ENCODE measurements around the gene PRR32. TPM values are rescaled to one million over a fixed set of nuclear protein-coding genes. Genes with fewer than 3 reads are reported as not detected.

PRR32 gene
- total and polyA plus RNA-seq, 9 of the 15 experiments (the other 6 are each of a cell fraction or from before 2014, with no cell fraction given): not detected

- no peak for TF ChIP-seq ZNF280A (IDR thresholded peaks at IDR 0.05; ENCODE audit: low read depth, partially characterized antibody)
- TF ChIP-seq HNRNPK (IDR thresholded peaks at IDR 0.05; ENCODE audit: low read depth, low read length, poor library complexity, severe bottlenecking): no peak
- TF ChIP-seq FOS (IDR thresholded peaks at IDR 0.05; ENCODE audit: extremely low read depth, insufficient read length): no peak
- TF ChIP-seq PTRF (tag; IDR thresholded peaks at IDR 0.05): no peak
Measured at GRCh38 chrX:126824338-126825007, 4.9 kb downstream of the PRR32 start (continued).

- DNase-seq (ENCODE audit: extremely low read depth in 1 of 4, low spot score in 3 of 4) (no peak), ATAC-seq (no peak), FAIRE-seq (no peak)
- no peak overlapping the region for H2AFZ ChIP-seq (ENCODE audit: low read depth, low read length)
- H3K27ac ChIP-seq (ENCODE audit: extremely low read depth, low read depth, low read length): no peak overlapping the region
- no peaks in the 10 kb centered on the region for H3K9me1 ChIP-seq (ENCODE audit: control insufficient read depth, insufficient read depth, low read length)
- H3K4me1 ChIP-seq (replicated peaks in 1 of 2; ENCODE audit: control insufficient read depth in 2 of 2, insufficient read depth in 2 of 2, low read length in 2 of 2): no peaks in the 10 kb centered on the region
- 0% methylated on average over 1 of the region's 1 CpG for WGBS (ENCODE audit: insufficient coverage, low coverage, missing lambda C conversion rate)
- no peak overlapping the region for H3K4me3 ChIP-seq
- no TSS peak for BruUV-seq (replicated peaks)
- CTCF ChIA-PET (ENCODE audit: low intra/inter-chr PET ratio): no interaction called here
- no peak overlapping the region for H3K4me2 ChIP-seq (ENCODE audit: insufficient read depth, low read length)
- H3K9ac ChIP-seq (ENCODE audit: insufficient read depth in 1 of 2, low read depth in 2 of 2, low read length in 2 of 2): no peak overlapping the region
- POLR2A ChIA-PET: no interaction called here
- H3K9me3 ChIP-seq (replicated peaks; ENCODE audit: control insufficient read depth, insufficient read depth, low read depth, low read length): no peaks in the 10 kb centered on the region
- no peaks in the 10 kb centered on the region for H3K27me3 ChIP-seq (ENCODE audit: control insufficient read depth in 2 of 2, insufficient read depth in 2 of 2, low read length in 2 of 2)
- H3K36me3 ChIP-seq (ENCODE audit: control insufficient read depth, insufficient read depth, low read length): no peaks in the 10 kb centered on the region
- intact Hi-C loops (cut with micrococcal nuclease) (no loop called here), in situ Hi-C loops (cut with MboI) (no loop called here)
- no peaks in the 10 kb centered on the region for H4K20me1 ChIP-seq (replicated peaks; ENCODE audit: control insufficient read depth, insufficient read depth, low read length)
- H3K79me2 ChIP-seq (ENCODE audit: control insufficient read depth, insufficient read depth, low read length): no peaks in the 10 kb centered on the region
- TF ChIP-seq SRF (CRISPR knock-in tag; IDR thresholded peaks at IDR 0.05): no peak
- no peak for TF ChIP-seq HDGF (IDR thresholded peaks at IDR 0.05)
- no peak for TF ChIP-seq ARID3A (IDR thresholded peaks at IDR 0.05; ENCODE audit: borderline replicate concordance, low read depth, low read length)
- no peak for TF ChIP-seq POLR3G (IDR thresholded peaks at IDR 0.05; ENCODE audit: extremely low read depth, insufficient read length, insufficient replicate concordance)
- TF ChIP-seq PREB (CRISPR knock-in tag; IDR thresholded peaks at IDR 0.05): no peak
- no peak for TF ChIP-seq TCFL5 (CRISPR knock-in tag; conservative IDR thresholded peaks at IDR 0.05)
- no peak for TF ChIP-seq GABPB2 (CRISPR knock-in tag; conservative IDR thresholded peaks at IDR 0.05)
- no peak for TF ChIP-seq DACH1 (IDR thresholded peaks at IDR 0.05; ENCODE audit: partially characterized antibody)
- TF ChIP-seq IRF1 (CRISPR knock-in tag; IDR thresholded peaks at IDR 0.05; ENCODE audit: borderline replicate concordance): no peak
- TF ChIP-seq RHOXF2B (CRISPR knock-in tag; conservative IDR thresholded peaks at IDR 0.05): no peak
- TF ChIP-seq NR3C1 (CRISPR knock-in tag; IDR thresholded peaks at IDR 0.05): no peak
Measured at GRCh38 chrX:126825566-126826193, 6.2 kb downstream of the PRR32 start.
